Ishikawa (cell line): ENCODE data around the gene OR10K2.

ENCODE experiments used
- CEBPB ChIP-seq: IDR thresholded peaks from 2 replicates; pipeline ENCODE4 v1.6.1; 2012
- CREB1 ChIP-seq: IDR thresholded peaks from 2 replicates; pipeline ENCODE4 v1.6.1; 2012; ENCODE audit warnings: low read depth
- EGR1 ChIP-seq: IDR thresholded peaks from 2 replicates; pipeline ENCODE4 v1.6.1; 2012
- EP300 ChIP-seq: IDR thresholded peaks from 2 replicates; pipeline ENCODE4 v1.6.1; 2012; ENCODE audit warnings: borderline replicate concordance
- FOXM1 ChIP-seq: IDR thresholded peaks from 2 replicates; pipeline ENCODE4 v1.6.1; 2012; ENCODE audit warnings: low read depth, borderline replicate concordance
- NFIC ChIP-seq: IDR thresholded peaks from 2 replicates; pipeline ENCODE4 v1.6.1; 2012
- RAD21 ChIP-seq: IDR thresholded peaks from 2 replicates; pipeline ENCODE4 v1.6.1; 2012; ENCODE audit warnings: low read depth
- TAF1 ChIP-seq: IDR thresholded peaks from 2 replicates; pipeline ENCODE4 v1.6.1; 2012; ENCODE audit warnings: low read depth, mild to moderate bottlenecking
- TCF12 ChIP-seq: IDR thresholded peaks from 2 replicates; pipeline ENCODE4 v1.6.1; 2012; ENCODE audit warnings: low read depth
- TEAD4 ChIP-seq: IDR thresholded peaks from 2 replicates; pipeline ENCODE4 v1.6.1; 2012
- YY1 ChIP-seq: IDR thresholded peaks from 2 replicates; pipeline ENCODE4 v1.6.1; 2012; ENCODE audit warnings: low read depth
- ZBTB7A ChIP-seq: IDR thresholded peaks from 2 replicates; pipeline ENCODE4 v1.6.1; 2012; ENCODE audit warnings: low read depth
- TF ChIP-seq, protein P1 (sequence below): IDR thresholded peaks from 2 replicates; pipeline ENCODE4 v1.6.1; 2012
- TF ChIP-seq, protein P2 (sequence below): IDR thresholded peaks from 2 replicates; pipeline ENCODE4 v1.6.1; 2012
- TF ChIP-seq, protein P3 (sequence below): IDR thresholded peaks from 2 replicates; pipeline ENCODE4 v1.6.1; 2012; ENCODE audit warnings: low read depth, mild to moderate bottlenecking

Gene OR10K2

DNA sequence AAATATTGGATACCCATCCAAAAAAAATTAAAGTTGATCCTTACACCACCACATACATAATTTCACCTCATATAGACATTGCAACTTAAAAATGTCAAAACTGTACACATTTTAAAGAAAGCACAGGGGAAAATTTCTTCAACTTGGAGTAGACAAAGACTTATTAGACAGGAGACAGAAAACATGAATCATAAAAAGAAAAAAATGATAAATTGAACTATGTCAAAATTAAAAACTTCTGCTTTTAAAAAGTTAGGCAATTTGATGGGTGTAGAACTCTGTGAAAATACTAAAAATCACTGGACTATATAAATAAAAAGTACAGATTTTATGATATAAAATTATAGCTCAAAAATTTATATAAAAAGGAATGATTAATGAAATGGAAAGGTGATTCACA lies 31.2 kb upstream of the OR10K2 start:
- TF ChIP-seq CEBPB (no peak), ZBTB7A (no peak), EGR1 (no peak), RAD21 (no peak), CREB1 (no peak), TCF12 (no peak), TEAD4 (no peak)
- TF ChIP-seq, protein P1, sequence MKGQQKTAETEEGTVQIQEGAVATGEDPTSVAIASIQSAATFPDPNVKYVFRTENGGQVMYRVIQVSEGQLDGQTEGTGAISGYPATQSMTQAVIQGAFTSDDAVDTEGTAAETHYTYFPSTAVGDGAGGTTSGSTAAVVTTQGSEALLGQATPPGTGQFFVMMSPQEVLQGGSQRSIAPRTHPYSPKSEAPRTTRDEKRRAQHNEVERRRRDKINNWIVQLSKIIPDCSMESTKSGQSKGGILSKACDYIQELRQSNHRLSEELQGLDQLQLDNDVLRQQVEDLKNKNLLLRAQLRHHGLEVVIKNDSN = no peak
- TF ChIP-seq, protein P2, sequence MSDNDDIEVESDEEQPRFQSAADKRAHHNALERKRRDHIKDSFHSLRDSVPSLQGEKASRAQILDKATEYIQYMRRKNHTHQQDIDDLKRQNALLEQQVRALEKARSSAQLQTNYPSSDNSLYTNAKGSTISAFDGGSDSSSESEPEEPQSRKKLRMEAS = no peak

DNA sequence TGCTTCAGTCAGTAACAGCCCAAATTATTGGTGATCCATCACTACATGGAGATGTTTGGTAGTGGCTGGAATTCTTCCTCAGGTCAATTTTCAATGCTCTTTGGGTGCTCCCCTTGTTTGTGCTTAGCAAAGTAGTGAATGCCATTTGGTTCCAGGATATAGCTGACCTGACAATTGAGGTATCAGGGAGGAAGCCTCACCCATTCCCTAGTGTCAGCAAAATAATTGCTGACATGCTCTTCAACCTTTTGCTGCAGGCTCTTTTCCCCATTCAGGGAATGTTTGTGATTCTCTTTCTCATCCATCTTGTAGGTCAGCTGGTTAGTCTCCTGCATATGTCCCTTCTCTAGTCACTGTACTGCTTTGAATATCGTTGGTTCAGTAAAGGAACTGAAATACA lies 28.5 kb upstream of the OR10K2 start:
- no peak for TF ChIP-seq RAD21
- TF ChIP-seq EGR1 = no peak
- TF ChIP-seq, protein P1 = no peak
- no peak for TF ChIP-seq NFIC
- no peak for TF ChIP-seq TEAD4
- TF ChIP-seq CEBPB = no peak
- TF ChIP-seq ZBTB7A = no peak
- TF ChIP-seq EP300 = no peak
- TF ChIP-seq CREB1 = no peak

DNA sequence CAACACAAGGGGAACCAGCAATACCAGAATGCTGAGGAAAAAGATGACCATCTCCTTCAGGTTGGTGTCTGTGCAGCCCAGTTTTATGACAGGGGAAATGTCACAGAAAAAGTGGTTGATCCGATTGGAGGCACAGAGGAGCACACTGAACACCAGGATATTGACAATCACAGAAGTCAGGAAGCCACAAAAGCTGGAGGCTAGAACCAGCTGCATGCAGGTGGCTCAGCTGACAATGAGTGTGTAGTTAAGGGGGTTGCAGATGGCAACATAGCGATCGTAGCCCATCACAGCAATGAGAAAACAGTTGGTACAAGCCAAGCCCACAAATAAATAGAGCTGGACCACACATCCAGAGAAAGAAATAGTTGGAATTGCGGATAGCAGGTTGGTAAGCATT lies 19.3 kb upstream of the OR10K2 start:
- TF ChIP-seq, protein P2 = no peak
- TF ChIP-seq, protein P1 = no peak
- no peak for TF ChIP-seq CEBPB
- TF ChIP-seq, protein P3, sequence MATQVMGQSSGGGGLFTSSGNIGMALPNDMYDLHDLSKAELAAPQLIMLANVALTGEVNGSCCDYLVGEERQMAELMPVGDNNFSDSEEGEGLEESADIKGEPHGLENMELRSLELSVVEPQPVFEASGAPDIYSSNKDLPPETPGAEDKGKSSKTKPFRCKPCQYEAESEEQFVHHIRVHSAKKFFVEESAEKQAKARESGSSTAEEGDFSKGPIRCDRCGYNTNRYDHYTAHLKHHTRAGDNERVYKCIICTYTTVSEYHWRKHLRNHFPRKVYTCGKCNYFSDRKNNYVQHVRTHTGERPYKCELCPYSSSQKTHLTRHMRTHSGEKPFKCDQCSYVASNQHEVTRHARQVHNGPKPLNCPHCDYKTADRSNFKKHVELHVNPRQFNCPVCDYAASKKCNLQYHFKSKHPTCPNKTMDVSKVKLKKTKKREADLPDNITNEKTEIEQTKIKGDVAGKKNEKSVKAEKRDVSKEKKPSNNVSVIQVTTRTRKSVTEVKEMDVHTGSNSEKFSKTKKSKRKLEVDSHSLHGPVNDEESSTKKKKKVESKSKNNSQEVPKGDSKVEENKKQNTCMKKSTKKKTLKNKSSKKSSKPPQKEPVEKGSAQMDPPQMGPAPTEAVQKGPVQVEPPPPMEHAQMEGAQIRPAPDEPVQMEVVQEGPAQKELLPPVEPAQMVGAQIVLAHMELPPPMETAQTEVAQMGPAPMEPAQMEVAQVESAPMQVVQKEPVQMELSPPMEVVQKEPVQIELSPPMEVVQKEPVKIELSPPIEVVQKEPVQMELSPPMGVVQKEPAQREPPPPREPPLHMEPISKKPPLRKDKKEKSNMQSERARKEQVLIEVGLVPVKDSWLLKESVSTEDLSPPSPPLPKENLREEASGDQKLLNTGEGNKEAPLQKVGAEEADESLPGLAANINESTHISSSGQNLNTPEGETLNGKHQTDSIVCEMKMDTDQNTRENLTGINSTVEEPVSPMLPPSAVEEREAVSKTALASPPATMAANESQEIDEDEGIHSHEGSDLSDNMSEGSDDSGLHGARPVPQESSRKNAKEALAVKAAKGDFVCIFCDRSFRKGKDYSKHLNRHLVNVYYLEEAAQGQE = no peak
- no peak for TF ChIP-seq NFIC
- no peak for TF ChIP-seq EGR1
- TF ChIP-seq TCF12 = no peak
- TF ChIP-seq ZBTB7A = no peak

DNA sequence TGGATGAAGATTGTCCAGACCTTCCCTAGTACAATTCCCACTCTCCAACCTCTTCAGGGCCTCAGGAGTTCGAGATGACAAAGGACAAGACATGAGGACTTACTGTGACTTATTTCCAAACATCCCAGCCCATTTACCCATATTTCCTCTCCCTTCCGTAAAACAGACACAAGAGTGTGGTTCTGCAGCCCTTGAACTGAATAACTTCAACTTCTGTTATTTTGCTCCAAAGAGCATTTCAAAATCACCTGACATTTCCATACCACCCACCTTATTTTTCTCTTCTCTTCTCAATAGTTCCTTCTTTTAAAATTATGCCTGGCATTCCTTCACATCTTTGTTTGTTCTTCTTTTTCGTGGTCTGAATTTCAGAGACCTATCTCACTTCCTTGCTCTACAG lies 8.7 kb upstream of the OR10K2 start:
- no peak for TF ChIP-seq NFIC
- TF ChIP-seq, protein P1 = no peak
- TF ChIP-seq CEBPB = no peak
- TF ChIP-seq, protein P2 = no peak
- TF ChIP-seq FOXM1 = no peak
- TF ChIP-seq ZBTB7A = no peak
- TF ChIP-seq TEAD4 = no peak
- TF ChIP-seq, protein P3 = no peak
- no peak for TF ChIP-seq TCF12
- no peak for TF ChIP-seq YY1
- no peak for TF ChIP-seq TAF1
- no peak for TF ChIP-seq EGR1
- no peak for TF ChIP-seq CREB1
- TF ChIP-seq EP300 = no peak
- no peak for TF ChIP-seq RAD21

DNA sequence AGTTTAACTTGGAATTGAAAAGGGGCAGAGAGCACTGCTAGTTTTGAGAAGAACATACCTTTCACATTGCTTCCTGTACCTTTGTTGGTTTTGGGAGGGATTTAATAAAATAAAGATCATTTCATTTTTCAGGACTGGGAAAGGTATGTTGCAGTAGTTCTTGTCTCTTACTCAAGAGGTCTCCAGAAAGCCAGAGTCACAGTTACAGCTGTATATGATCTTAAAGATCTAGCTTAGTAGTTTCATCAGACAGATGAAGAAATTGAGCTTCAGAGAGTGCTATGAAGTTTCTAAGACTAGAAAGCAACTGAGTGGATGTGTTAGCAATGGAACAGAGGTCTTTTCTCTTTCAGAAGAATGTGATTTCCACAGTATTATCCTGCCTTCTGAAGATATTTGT lies 1.0 kb downstream of the OR10K2 start:
- TF ChIP-seq EP300 = no peak
- TF ChIP-seq, protein P2 = no peak
- no peak for TF ChIP-seq EGR1
- TF ChIP-seq CEBPB = no peak
- no peak for TF ChIP-seq TEAD4
- no peak for TF ChIP-seq RAD21
- no peak for TF ChIP-seq TCF12
- TF ChIP-seq FOXM1 = no peak
